Adrenal gland (tissue), 12 donors: ENCODE results near the gene IL34. TPM values are rescaled to one million over a fixed set of nuclear protein-coding genes. Genes with fewer than 3 reads are reported as not detected.
"Not testable (repeated sequence)": the region's sequence is repeated elsewhere in the genome, so short reads cannot be mapped to it uniquely, and the experiment has no call there.

Source experiments
- DNase-seq, 7 donors: peaks; one replicate each; pipeline ENCODE4 v3.0.0-alpha.2; 2019 to 2020
- H3K27ac ChIP-seq, 5 donors: fragments of 200-600 bp; sonication (generic) in 4 of 5; 1 replicate in 3 of 5; 2 replicates in 2 of 5; pipeline versions ENCODE4 v1.5.1 to v1.8.0; 2016 to 2020; ENCODE audit warnings: mild to moderate bottlenecking in 1 of 5
- H3K27me3 ChIP-seq: fragments of 200-600 bp; 2 replicates; pipeline ENCODE4 v1.8.0; 2021
- H3K36me3 ChIP-seq, 2 donors: fragments of 200-600 bp; replicated peaks in 1 of 2; 1 replicate in 1 of 2; 2 replicates in 1 of 2; pipeline versions ENCODE4 v1.5.1 to v1.8.0; 2018 to 2022
- H3K4me1 ChIP-seq, 2 donors: fragments of 200-600 bp; replicated peaks in 1 of 2; 1 replicate in 1 of 2; 2 replicates in 1 of 2; pipeline versions ENCODE4 v1.5.1 to v1.8.0; 2018 to 2021
- H3K4me3 ChIP-seq, 4 donors: fragments of 200-600 bp; sonication (generic) in 3 of 4; one replicate each; pipeline ENCODE4 v1.5.1; 2016 to 2018
- H3K9me3 ChIP-seq, 3 donors: fragments of 200-600 bp; sonication (generic) in 1 of 3; replicated peaks in 1 of 3; 1 replicate in 2 of 3; 2 replicates in 1 of 3; pipeline versions ENCODE4 v1.5.1 to v1.8.0; 2016 to 2021
- CTCF ChIP-seq, 6 experiments: fragments of 450-650 bp in 4 of 6; fragments of 200-600 bp in 2 of 6; sonication (generic) in 1 of 6; IDR thresholded peaks; 1 replicate in 5 of 6; 2 replicates in 1 of 6; pipeline versions ENCODE4 v1.5.1 to v1.8.0; 2016 to 2021; ENCODE audit warnings: antibody characterized with exemption in 6 of 6, mild to moderate bottlenecking in 2 of 6, moderate library complexity in 1 of 6
- POLR2A ChIP-seq, 2 donors: fragments of 450-650 bp; IDR thresholded peaks; one replicate each; pipeline ENCODE4 v1.6.1; 2017; ENCODE audit warnings: antibody characterized with exemption in 2 of 2, mild to moderate bottlenecking in 2 of 2, moderate library complexity in 1 of 2
- WGBS, 4 donors: extraction: QIAGEN DNeasy Blood & Tissue Kit in 2 of 4; methylation state at CpG; one replicate each; pipeline versions ENCODE4 v1.1.5 to v1.1.7; 2013 to 2017; 5-methylcytosine and 5-hydroxymethylcytosine counted together
- intact Hi-C, 2 donors: fragments of 100-400 bp; cut with DNase I; formaldehyde crosslinking; loops; one replicate each; pipeline versions ENCODE4 v1.14.1 to v1.15.0; 2022 to 2023
- polyA plus RNA-seq, 3 donors: library from polyadenylated mRNA; stranded (reverse); fragments of 200-250 nt in 2 of 3; fragments of 350-450 nt in 1 of 3; fragmentation: Illumina TruSeq in 1 of 3; extraction: RNeasy Lipid Tissue Mini Kit (QIAGEN cat#74804) in 1 of 3; gene quantifications; one replicate each; pipeline ENCODE4 v1.2.3, GENCODE V29; 2013 to 2014
- total RNA-seq, 9 donors: library from RNA; depleted of rRNA in 4 of 9; stranded (reverse); fragments of >200 nt in 4 of 9; fragments of 120-200 nt in 1 of 9; fragmentation: NEBNext Ultra II Directional in 1 of 9; extraction: Animal tissue kit (Norgen Biotek cat#: 25700) in 1 of 9; gene quantifications; one replicate each; pipeline versions ENCODE4 v1.1.0 to v1.2.4, GENCODE V29; 2013 to 2023
- donor health status: healthy with polysubstance abuse.
- donor health status: Bipolar disorder and iron deficiency.
- donor health status: DM: yes; HTN: yes; CAD: no.
- donor health status: DM: no; HTN: no; CAD: no.
- donor health status: DM: no; HTN: no; CAD: no.
- donor health status: DM: yes; HTN: yes; CAD: no.

IL34 gene
- total and polyA plus RNA-seq, 12 donors, result 1.2 to 62.9 (median 35.7) TPM

- H3K9me3 ChIP-seq, result no peaks in the 10 kb centered on the region
- WGBS, 4 donors, result 74 to 87% (median 85%) methylated on average over 4 of the region's 4 CpGs
- H3K27ac ChIP-seq, result peak overlapping the region in 1 of 5 donors; percentile 87
- DNase-seq, result no peak
- no peaks in the 10 kb centered on the region for H3K27me3 ChIP-seq
- intact Hi-C loops, result no loop called here
- H3K4me1 ChIP-seq, result peaks cover 5 to 10% of the 10 kb centered on the region in 2 donors
- TF ChIP-seq CTCF (IDR thresholded peaks at IDR 0.05), result no peak
- no peak for TF ChIP-seq POLR2A (IDR thresholded peaks at IDR 0.05)
- no peak overlapping the region for H3K4me3 ChIP-seq
- H3K36me3 ChIP-seq, result no peaks in the 10 kb centered on the region
Observed at GRCh38 chr16:70611785-70612303, 34.5 kb upstream of the IL34 start.

- intact Hi-C loops, result no loop called here
- DNase-seq, result no peak
- Histone ChIP-seq H3K27ac (peak overlapping the region in 1 of 5 donors; percentile 18), H3K27me3 (no peaks in the 10 kb centered on the region), H3K4me3 (no peak overlapping the region), H3K4me1 (peaks cover 5 to 10% of the 10 kb centered on the region in 2 donors), H3K36me3 (no peaks in the 10 kb centered on the region), H3K9me3 (no peaks in the 10 kb centered on the region)
- 85 to 91% (median 88%) methylated on average over 6 to 8 of the region's 8 CpGs for WGBS, 4 donors
- no peak for TF ChIP-seq POLR2A (IDR thresholded peaks at IDR 0.05)
- TF ChIP-seq CTCF (IDR thresholded peaks at IDR 0.05), result no peak
Observed at GRCh38 chr16:70612931-70613330, 33.4 kb upstream of the IL34 start.

- intact Hi-C loops, result no loop called here
- TF ChIP-seq POLR2A (IDR thresholded peaks at IDR 0.05) (no peak), CTCF (IDR thresholded peaks at IDR 0.05) (no peak)
- no peaks in the 10 kb centered on the region for H3K9me3 ChIP-seq
- H3K27ac ChIP-seq, result peak overlapping the region in 1 of 5 donors; percentile 21
- H3K36me3 ChIP-seq, result no peaks in the 10 kb centered on the region
- no peaks in the 10 kb centered on the region for H3K27me3 ChIP-seq
- H3K4me3 ChIP-seq, result no peak overlapping the region
- DNase-seq, result no peak
- H3K4me1 ChIP-seq, result peaks cover 5 to 10% of the 10 kb centered on the region in 2 donors
- 65 to 86% (median 79%) methylated on average over 4 to 5 of the region's 5 CpGs for WGBS, 4 donors
Observed at GRCh38 chr16:70614208-70614951, 32.0 kb upstream of the IL34 start.

GRCh38 chr16:70615945-70616344 is 30.4 kb upstream of the IL34 start:
- H3K4me1 ChIP-seq, result no peaks in the 10 kb centered on the region
- no peaks in the 10 kb centered on the region for H3K9me3 ChIP-seq
- no peak for DNase-seq
- H3K4me3 ChIP-seq, result no peak overlapping the region
- H3K36me3 ChIP-seq, result no peaks in the 10 kb centered on the region
- no peaks in the 10 kb centered on the region for H3K27me3 ChIP-seq
- TF ChIP-seq CTCF (IDR thresholded peaks at IDR 0.05) (no peak), POLR2A (IDR thresholded peaks at IDR 0.05) (no peak)
- H3K27ac ChIP-seq, result no peak overlapping the region
- intact Hi-C loops, result no loop called here
- WGBS, 4 donors, result 82 to 91% (median 86%) methylated on average over 5 of the region's 5 CpGs

GRCh38 chr16:70621864-70622263 is 24.5 kb upstream of the IL34 start:
- H3K4me3 ChIP-seq, H3K27me3 ChIP-seq, intact Hi-C loops, H3K4me1 ChIP-seq, H3K36me3 ChIP-seq, H3K9me3 ChIP-seq, DNase-seq: not testable (repeated sequence)
- H3K27ac ChIP-seq, result peak overlapping the region in 1 of 5 donors; percentile 8
- WGBS, 4 donors, result 72 to 100% (median 84%) methylated on average over 3 of the region's 3 CpGs
